Activated CD4-positive, alpha-beta T cell treated with anti-CD3 and anti-CD28 coated beads, Interleukin-2, amount 50 U/mL, for 4 hours (primary cell): Measurements from ENCODE around the gene MSL2.
"Not testable (repeated sequence)": the region's sequence is repeated elsewhere in the genome, so short reads cannot be mapped to it uniquely, and the experiment has no call there.

Experiments
- DNase-seq, 2 experiments: peaks; one replicate each; pipeline ENCODE4 v3.0.0-alpha.2; 2020

Gene MSL2

GRCh38 chr3:136192195-136192594, 3.9 kb downstream of the MSL2 start:
- DNase-seq: not testable (repeated sequence)

GRCh38 chr3:136189859-136190617, 6.1 kb downstream of the MSL2 start:
- no peak for DNase-seq

- no peak for DNase-seq
Observed at GRCh38 chr3:136189043-136189442, 7.1 kb downstream of the MSL2 start.

GRCh38 chr3:136187868-136188267, 8.3 kb downstream of the MSL2 start:
- DNase-seq: no peak

- DNase-seq: no peak
Observed at GRCh38 chr3:136186846-136187245, 9.3 kb downstream of the MSL2 start.

GRCh38 chr3:136186344-136186743, 9.8 kb downstream of the MSL2 start:
- DNase-seq: no peak

GRCh38 chr3:136184703-136185102, 11.4 kb downstream of the MSL2 start:
- DNase-seq: no peak

GRCh38 chr3:136181741-136182140, 14.4 kb downstream of the MSL2 start:
- DNase-seq: no peak

GRCh38 chr3:136177876-136178275, 18.3 kb downstream of the MSL2 start:
- DNase-seq: no peak

- no peak for DNase-seq
Observed at GRCh38 chr3:136173939-136174490, 22.1 kb downstream of the MSL2 start.

GRCh38 chr3:136171097-136171542, 25.0 kb downstream of the MSL2 start:
- no peak for DNase-seq

- DNase-seq: not testable (repeated sequence)
Observed at GRCh38 chr3:136168236-136168635, 27.9 kb downstream of the MSL2 start.

- no peak for DNase-seq
Observed at GRCh38 chr3:136166507-136166906, 29.6 kb downstream of the MSL2 start.

- DNase-seq: not testable (repeated sequence)
Observed at GRCh38 chr3:136163607-136164006, 32.5 kb downstream of the MSL2 start.

GRCh38 chr3:136162322-136162721, 33.8 kb downstream of the MSL2 start:
- no peak for DNase-seq

- no peak for DNase-seq
Observed at GRCh38 chr3:136161516-136161915, 34.6 kb downstream of the MSL2 start.

GRCh38 chr3:136152963-136153362, 43.2 kb downstream of the MSL2 start:
- DNase-seq: no peak

- no peak for DNase-seq
Observed at GRCh38 chr3:136152176-136152843, 43.8 kb downstream of the MSL2 start.

- no peak for DNase-seq
Observed at GRCh38 chr3:136151219-136151618, 44.9 kb downstream of the MSL2 start.

GRCh38 chr3:136149667-136150066, 46.5 kb downstream of the MSL2 start:
- DNase-seq: no peak

GRCh38 chr3:136146981-136147729, 49.0 kb downstream of the MSL2 start:
- no peak for DNase-seq

GRCh38 chr3:136144397-136144796, 51.7 kb downstream of the MSL2 start:
- DNase-seq: not testable (repeated sequence)

- no peak for DNase-seq
Observed at GRCh38 chr3:136142592-136142991, 53.5 kb downstream of the MSL2 start.
